IMR-90 (cell line): Measurements from ENCODE around the gene CTF1. TPM values are rescaled to one million over a fixed set of nuclear protein-coding genes. Genes with fewer than 3 reads are reported as not detected.

ENCODE experiments used
- ATAC-seq: fragments of 200-7000 bp; cut with Tn5 transposase; 2 replicates; pipeline ENCODE4 v1.9.1; 2020; ENCODE audit warnings: low read depth, mild to moderate bottlenecking, moderate library complexity
- BruUV-seq: library from RNA; stranded (reverse); fragments of 400-500 nt; replicated peaks from 2 replicates; lab custom pipeline; 2021; lab: Mats Ljungman, UMichigan
- CTCF ChIA-PET: fragments of 300-600 bp; formaldehyde crosslinking; extraction: SDS; loops from one replicate; lab custom pipeline; 2021; ENCODE audit warnings: antibody characterized with exemption; lab: Yijun Ruan, JAX
- POLR2A ChIA-PET: fragments of 300-600 bp; sonication (Branson Sonifier 250); formaldehyde crosslinking; loops from one replicate; lab custom pipeline; 2022; ENCODE audit warnings: antibody characterized with exemption; ENCODE audit not compliant: unreplicated experiment; lab: Charles Lee
- DNase-seq: peaks from one replicate; pipeline ENCODE4 v3.0.0; 2013
- H2AFZ ChIP-seq: replicated peaks from 2 replicates; pipeline ENCODE3; 2013; ENCODE audit warnings: low read length, mild to moderate bottlenecking; ENCODE audit not compliant: poor library complexity
- H2AK5ac ChIP-seq: 2 replicates; pipeline ENCODE4 v1.6.1; 2013; ENCODE audit warnings: low read depth, low read length, inconsistent platforms
- H2AK9ac ChIP-seq: replicated peaks from 2 replicates; pipeline ENCODE3; 2013; ENCODE audit warnings: mild to moderate bottlenecking, low read depth, low read length, moderate library complexity; ENCODE audit not compliant: poor library complexity
- H2BK120ac ChIP-seq: 2 replicates; pipeline ENCODE4 v1.6.1; 2013; ENCODE audit warnings: low read depth, low read length, inconsistent platforms
- H2BK15ac ChIP-seq: 3 replicates; pipeline ENCODE4 v1.6.1; 2013; ENCODE audit warnings: low read depth, low read length, inconsistent platforms
- H2BK20ac ChIP-seq: 2 replicates; pipeline ENCODE4 v1.6.1; 2013; ENCODE audit warnings: low read depth, mild to moderate bottlenecking, inconsistent platforms, low read length, moderate library complexity
- H2BK5ac ChIP-seq: 2 replicates; pipeline ENCODE4 v1.6.1; 2013; ENCODE audit warnings: mild to moderate bottlenecking, low read depth, low read length, inconsistent platforms; ENCODE audit not compliant: poor library complexity, severe bottlenecking
- H3K14ac ChIP-seq: replicated peaks from 2 replicates; pipeline ENCODE4 v1.6.1; 2013; ENCODE audit warnings: low read depth, low read length, inconsistent platforms
- H3K18ac ChIP-seq: 2 replicates; pipeline ENCODE4 v1.6.1; 2013; ENCODE audit warnings: low read depth, low read length, control low read depth
- H3K23ac ChIP-seq: 2 replicates; pipeline ENCODE4 v1.6.1; 2013; ENCODE audit warnings: low read depth, low read length, inconsistent platforms
- H3K27ac ChIP-seq: 2 replicates; pipeline ENCODE4 v1.5.1; 2013; ENCODE audit warnings: mild to moderate bottlenecking, control low read depth, low read length; ENCODE audit not compliant: insufficient read depth
- H3K27me3 ChIP-seq: 2 replicates; pipeline ENCODE4 v1.6.1; 2013; ENCODE audit warnings: low read length; ENCODE audit not compliant: control insufficient read depth, insufficient read depth
- H3K36me3 ChIP-seq: 2 replicates; pipeline ENCODE4 v1.6.1; 2013; ENCODE audit warnings: low read length, mixed read lengths; ENCODE audit not compliant: control insufficient read depth, insufficient read depth
- H3K4ac ChIP-seq: 2 replicates; pipeline ENCODE4 v1.6.1; 2013; ENCODE audit warnings: low read depth, low read length, inconsistent platforms
- H3K4me1 ChIP-seq: 2 replicates; pipeline ENCODE4 v1.6.1; 2013; ENCODE audit warnings: low read length, mixed read lengths; ENCODE audit not compliant: control insufficient read depth, insufficient read depth
- H3K4me2 ChIP-seq: 2 replicates; pipeline ENCODE4 v1.6.1; 2013; ENCODE audit warnings: low read depth, mild to moderate bottlenecking, control low read depth, low read length, moderate library complexity
- H3K4me3 ChIP-seq: 2 replicates; pipeline ENCODE4 v1.5.1; 2013; ENCODE audit warnings: low read depth, mild to moderate bottlenecking, control low read depth, low read length, moderate library complexity; ENCODE audit not compliant: insufficient read depth
- H3K56ac ChIP-seq: 2 replicates; pipeline ENCODE4 v1.6.1; 2013; ENCODE audit warnings: low read length, inconsistent platforms; ENCODE audit not compliant: insufficient read depth; ENCODE audit errors: extremely low read depth
- H3K79me1 ChIP-seq, 2 experiments: 2 replicates each; pipeline ENCODE4 v1.6.1; 2013; ENCODE audit warnings: low read length in 2 of 2, inconsistent platforms in 1 of 2, low read depth in 1 of 2
- H3K9ac ChIP-seq: 2 replicates; pipeline ENCODE4 v1.6.1; 2013; ENCODE audit warnings: low read depth, low read length, control low read depth
- H3K9me1 ChIP-seq: 2 replicates; pipeline ENCODE4 v1.6.1; 2013; ENCODE audit warnings: low read length, inconsistent platforms; ENCODE audit not compliant: insufficient read depth
- H3K9me3 ChIP-seq: 2 replicates; pipeline ENCODE4 v1.6.1; 2013; ENCODE audit warnings: low read length; ENCODE audit not compliant: control insufficient read depth, insufficient read depth
- H4K20me1 ChIP-seq: 2 replicates; pipeline ENCODE4 v1.6.1; 2013; ENCODE audit warnings: low read length, inconsistent platforms; ENCODE audit not compliant: insufficient read depth
- H4K5ac ChIP-seq: 2 replicates; pipeline ENCODE4 v1.6.1; 2013; ENCODE audit warnings: mild to moderate bottlenecking, low read depth, low read length, control low read depth
- H4K8ac ChIP-seq, 2 experiments: 2 replicates each; pipeline ENCODE4 v1.6.1; 2013; ENCODE audit warnings: low read depth in 2 of 2, low read length in 2 of 2, control low read depth in 1 of 2, inconsistent platforms in 1 of 2
- H4K91ac ChIP-seq: 2 replicates; pipeline ENCODE4 v1.6.1; 2013; ENCODE audit warnings: low read depth, low read length, inconsistent platforms; ENCODE audit not compliant: insufficient read depth
- BHLHE40 ChIP-seq: fragments of 150-350 bp; IDR thresholded peaks from 2 replicates; pipeline ENCODE4 v1.6.1; 2016; ENCODE audit warnings: mild to moderate bottlenecking, low read depth, low read length
- CEBPB ChIP-seq: IDR thresholded peaks from 2 replicates; pipeline ENCODE4 v1.6.1; 2012; ENCODE audit warnings: low read depth, low read length, improper control_type of control experiment
- ELK1 ChIP-seq: fragments of 150-350 bp; IDR thresholded peaks from 2 replicates; pipeline ENCODE4 v1.6.1; 2016; ENCODE audit warnings: low read depth, mild to moderate bottlenecking, low read length, moderate library complexity, borderline replicate concordance
- MAZ ChIP-seq: IDR thresholded peaks from 2 replicates; pipeline ENCODE4 v1.6.1; 2012; ENCODE audit warnings: low read depth, mild to moderate bottlenecking, low read length, improper control_type of control experiment, moderate library complexity, borderline replicate concordance
- MXI1 ChIP-seq: IDR thresholded peaks from 2 replicates; pipeline ENCODE4 v1.6.1; 2012; ENCODE audit warnings: low read depth, mild to moderate bottlenecking, low read length, moderate library complexity, borderline replicate concordance
- RFX5 ChIP-seq: IDR thresholded peaks from 2 replicates; pipeline ENCODE4 v1.8.0; 2012; ENCODE audit warnings: low read depth, mild to moderate bottlenecking, low read length, moderate library complexity
- WGBS, 2 experiments: methylation state at CpG; one replicate each; pipeline versions ENCODE4 v1.1.5 to v1.1.7; 2013; ENCODE audit warnings: missing lambda C conversion rate in 2 of 2; ENCODE audit not compliant: insufficient read length in 1 of 2; ENCODE audit errors: extremely low coverage in 2 of 2; 5-methylcytosine and 5-hydroxymethylcytosine counted together
- dilution Hi-C: fragments of 300-500 bp; cut with HindIII; formaldehyde crosslinking; loops from one replicate; pipeline ENCODE4 v1.14.3; 2018; ENCODE audit warnings: low sequenced_read_pairs; ENCODE audit not compliant: unreplicated experiment
- in situ Hi-C: fragments of 300-500 bp; cut with MboI; formaldehyde crosslinking; loops from 3 replicates; pipeline ENCODE4 v1.14.3; 2019; ENCODE audit warnings: low sequenced_read_pairs, inconsistent platforms, mixed read lengths
- intact Hi-C: fragments of 100-400 bp; cut with micrococcal nuclease; formaldehyde crosslinking; loops from 2 replicates; pipeline ENCODE4 v1.10.0; 2022
- polyA plus RNA-seq, 3 experiments: library from polyadenylated mRNA; depleted of rRNA; stranded (reverse); fragments of >200 nt; gene quantifications; 2 replicates each; pipeline ENCODE4 v1.2.3, GENCODE V29; 2012; ENCODE audit warnings: low replicate concordance in 1 of 3
- total RNA-seq: library from RNA; depleted of rRNA; stranded (reverse); fragments of >200 nt; gene quantifications from 2 replicates; pipeline ENCODE4 v1.2.3, GENCODE V29; 2012

The CTF1 gene
- total and polyA plus RNA-seq, 2 of the 4 experiments (the other 2 are of a cell fraction), result 0.18 to 12.9 TPM

DNA sequence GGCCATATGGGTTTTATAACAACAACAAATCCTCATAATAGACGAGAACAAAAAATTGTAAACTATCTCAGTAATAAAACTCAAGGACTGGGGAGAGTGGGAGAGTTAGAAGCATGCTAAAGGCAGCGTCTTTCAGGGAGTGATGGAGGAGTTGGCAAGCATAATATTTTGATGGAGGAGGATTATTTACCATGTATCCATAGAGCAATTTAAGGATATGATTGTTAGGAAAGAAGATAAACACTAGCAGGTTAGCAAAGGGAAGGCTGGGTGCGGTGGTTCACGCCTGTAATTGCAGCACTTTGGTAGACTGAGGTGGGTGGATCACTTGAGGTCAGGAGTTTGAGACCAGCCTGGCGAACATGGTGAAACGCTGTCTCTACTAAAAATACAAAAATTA lies 30.4 kb upstream of the CTF1 start:
- Histone ChIP-seq H3K9me1 (no peaks in the 10 kb centered on the region; the same call in 1 of the 2 replicates), H3K4me2 (no peak overlapping the region), H4K91ac (no peak overlapping the region), H2AK5ac (no peak overlapping the region), H4K8ac (no peak overlapping the region), H2BK20ac (no peak overlapping the region), H3K4ac (no peak overlapping the region), H3K14ac (no peak overlapping the region), H3K79me1 (peaks cover 0 to 7% of the 10 kb centered on the region in 2 experiments; a peak in 3 of 4 replicates), H2BK5ac (no peak overlapping the region), H3K4me1 (no peaks in the 10 kb centered on the region), H3K9me3 (no peaks in the 10 kb centered on the region), H2BK120ac (no peak overlapping the region), H3K4me3 (no peak overlapping the region), H3K18ac (no peak overlapping the region), H3K56ac (no peak overlapping the region), H3K23ac (no peak overlapping the region), H2AFZ (no peak overlapping the region), H4K20me1 (no peaks in the 10 kb centered on the region), H3K27me3 (no peaks in the 10 kb centered on the region), H3K36me3 (no peaks in the 10 kb centered on the region), H2BK15ac (no peak overlapping the region), H3K27ac (no peak overlapping the region), H4K5ac (no peak overlapping the region), H3K9ac (no peak overlapping the region), H2AK9ac (no peak overlapping the region)
- ChIA-PET POLR2A (no interaction called here), CTCF (no interaction called here)
- dilution Hi-C loops (no loop called here), in situ Hi-C loops (no loop called here), intact Hi-C loops (no loop called here)
- WGBS, 2 experiments, result 67% methylated on average over 3 of the region's 6 CpGs; no CpG with 5 or more reads in 1 of the 2 experiments
- no peak for TF ChIP-seq CEBPB
- no peak for TF ChIP-seq RFX5
- no peak for TF ChIP-seq MAZ
- TF ChIP-seq ELK1, result no peak
- no peak for TF ChIP-seq BHLHE40
- TF ChIP-seq MXI1, result no peak
- BruUV-seq, result no TSS peak
- ATAC-seq (no peak), DNase-seq (no peak)
